Peyer's patch (tissue), 4 donors: ENCODE measurements around the gene DOCK8.

Experiments
- POLR2A ChIP-seq, 2 donors: fragments of 450-650 bp; IDR thresholded peaks; one replicate each; pipeline ENCODE4 v1.5.1; 2017; ENCODE audit warnings: antibody characterized with exemption in 2 of 2, mild to moderate bottlenecking in 2 of 2, moderate library complexity in 2 of 2
- TF ChIP-seq, protein P1 (sequence below), 6 experiments: fragments of 450-650 bp in 4 of 6; fragments of 200-600 bp in 2 of 6; sonication (generic) in 1 of 6; IDR thresholded peaks; one replicate each; pipeline ENCODE4 v1.5.1; 2017 to 2019; ENCODE audit warnings: antibody characterized with exemption in 6 of 6, mild to moderate bottlenecking in 3 of 6, moderate library complexity in 1 of 6

DNA sequence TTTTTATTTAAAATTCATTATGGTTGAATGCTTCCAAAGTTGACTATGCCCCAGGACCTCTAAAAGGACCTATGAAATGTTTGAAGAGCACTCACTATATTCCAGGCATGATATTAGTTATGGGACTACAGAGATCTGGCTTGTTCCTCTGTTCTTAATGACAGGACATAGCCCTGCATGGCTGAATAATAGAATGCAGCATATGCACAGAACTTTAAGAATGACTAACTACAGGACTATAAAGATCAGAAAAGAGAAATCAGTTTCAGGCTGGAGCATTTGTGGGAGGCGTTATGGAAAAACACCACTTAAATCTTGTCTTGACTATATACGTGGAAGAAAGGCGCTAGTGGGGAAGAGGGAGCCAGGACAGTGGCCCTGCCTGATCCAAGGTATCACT is 239.2 kb downstream of the DOCK8 start:
- TF ChIP-seq POLR2A (IDR thresholded peaks at IDR 0.05): no peak
- TF ChIP-seq, protein P1, sequence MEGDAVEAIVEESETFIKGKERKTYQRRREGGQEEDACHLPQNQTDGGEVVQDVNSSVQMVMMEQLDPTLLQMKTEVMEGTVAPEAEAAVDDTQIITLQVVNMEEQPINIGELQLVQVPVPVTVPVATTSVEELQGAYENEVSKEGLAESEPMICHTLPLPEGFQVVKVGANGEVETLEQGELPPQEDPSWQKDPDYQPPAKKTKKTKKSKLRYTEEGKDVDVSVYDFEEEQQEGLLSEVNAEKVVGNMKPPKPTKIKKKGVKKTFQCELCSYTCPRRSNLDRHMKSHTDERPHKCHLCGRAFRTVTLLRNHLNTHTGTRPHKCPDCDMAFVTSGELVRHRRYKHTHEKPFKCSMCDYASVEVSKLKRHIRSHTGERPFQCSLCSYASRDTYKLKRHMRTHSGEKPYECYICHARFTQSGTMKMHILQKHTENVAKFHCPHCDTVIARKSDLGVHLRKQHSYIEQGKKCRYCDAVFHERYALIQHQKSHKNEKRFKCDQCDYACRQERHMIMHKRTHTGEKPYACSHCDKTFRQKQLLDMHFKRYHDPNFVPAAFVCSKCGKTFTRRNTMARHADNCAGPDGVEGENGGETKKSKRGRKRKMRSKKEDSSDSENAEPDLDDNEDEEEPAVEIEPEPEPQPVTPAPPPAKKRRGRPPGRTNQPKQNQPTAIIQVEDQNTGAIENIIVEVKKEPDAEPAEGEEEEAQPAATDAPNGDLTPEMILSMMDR (IDR thresholded peaks at IDR 0.05): no peak
